ENCODE measurements around the gene IL4I1. TPM values are rescaled to one million over a fixed set of nuclear protein-coding genes. Genes with fewer than 3 reads are reported as not detected.
"Not testable (repeated sequence)": the region's sequence is repeated elsewhere in the genome, so short reads cannot be mapped to it uniquely, and the experiment has no call there.

The IL4I1 gene, protein sequence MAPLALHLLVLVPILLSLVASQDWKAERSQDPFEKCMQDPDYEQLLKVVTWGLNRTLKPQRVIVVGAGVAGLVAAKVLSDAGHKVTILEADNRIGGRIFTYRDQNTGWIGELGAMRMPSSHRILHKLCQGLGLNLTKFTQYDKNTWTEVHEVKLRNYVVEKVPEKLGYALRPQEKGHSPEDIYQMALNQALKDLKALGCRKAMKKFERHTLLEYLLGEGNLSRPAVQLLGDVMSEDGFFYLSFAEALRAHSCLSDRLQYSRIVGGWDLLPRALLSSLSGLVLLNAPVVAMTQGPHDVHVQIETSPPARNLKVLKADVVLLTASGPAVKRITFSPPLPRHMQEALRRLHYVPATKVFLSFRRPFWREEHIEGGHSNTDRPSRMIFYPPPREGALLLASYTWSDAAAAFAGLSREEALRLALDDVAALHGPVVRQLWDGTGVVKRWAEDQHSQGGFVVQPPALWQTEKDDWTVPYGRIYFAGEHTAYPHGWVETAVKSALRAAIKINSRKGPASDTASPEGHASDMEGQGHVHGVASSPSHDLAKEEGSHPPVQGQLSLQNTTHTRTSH
- total RNA-seq = 0.12 and 0.41 TPM in 2 replicates
- long read RNA-seq, partial matches to known transcripts = 1 of 1 reads
- long read RNA-seq, other reads (novel, unspliced or antisense) = 0 of 1 reads

DNA sequence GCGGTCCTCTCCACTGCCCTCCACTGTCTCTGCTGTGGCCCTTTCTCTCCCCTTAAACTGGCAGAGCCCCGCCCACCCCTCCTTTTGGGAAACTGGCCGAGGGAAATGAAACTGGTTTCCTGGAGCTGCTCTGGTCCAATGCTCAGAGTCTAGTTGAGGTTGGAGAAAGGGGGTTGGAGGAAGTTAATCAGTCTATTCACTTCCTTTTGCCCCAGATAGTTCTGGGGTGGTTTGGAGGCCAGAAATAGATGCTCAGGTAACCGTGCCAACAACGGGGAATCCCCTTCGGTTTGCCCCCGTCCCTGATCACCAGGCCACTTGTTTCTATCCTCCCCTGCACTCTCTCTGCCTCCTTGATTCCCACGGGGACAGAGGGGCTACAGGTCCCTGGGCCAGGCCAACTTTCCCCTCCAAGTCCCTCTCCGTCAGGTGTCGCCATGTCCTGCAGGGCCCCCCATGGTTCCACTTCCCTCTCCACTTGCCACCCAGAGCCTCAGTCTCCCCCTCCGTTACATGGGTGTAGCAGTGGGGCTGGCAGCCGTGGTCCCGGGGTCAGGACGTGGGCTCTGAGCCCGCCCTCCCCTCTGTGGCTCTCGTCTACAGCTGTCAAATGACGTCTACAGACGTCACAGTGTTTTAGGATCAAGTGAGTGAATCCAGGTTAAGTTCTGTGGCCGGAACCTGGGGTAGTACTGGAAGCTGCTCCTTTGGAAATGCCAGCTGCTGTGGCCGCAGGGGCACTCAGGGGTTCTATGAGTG lies at the start of gene IL4I1:
TSS of gene IL4I1 (minus strand) at position 25 of the 759 bp plus-strand sequence. CDS start 727 bp downstream, outside the sequence.
- DNase-seq (ENCODE audit: low read depth, low spot score) = no peak
- Mint-ChIP-seq H3K4me1 (peaks cover 6% of the 10 kb centered on the region), H3K9me3 (no peaks in the 10 kb centered on the region), H3K4me3 (no peak within 1 kb of the TSS), H3K27ac (ENCODE audit: unreplicated experiment) (no peak within 1 kb of the TSS), H3K36me3 (ENCODE audit: low read depth) (no peaks in the 10 kb centered on the region), H3K27me3 (ENCODE audit: low read depth) (peaks cover 15% of the 10 kb centered on the region)
- TF ChIP-seq, protein P1, sequence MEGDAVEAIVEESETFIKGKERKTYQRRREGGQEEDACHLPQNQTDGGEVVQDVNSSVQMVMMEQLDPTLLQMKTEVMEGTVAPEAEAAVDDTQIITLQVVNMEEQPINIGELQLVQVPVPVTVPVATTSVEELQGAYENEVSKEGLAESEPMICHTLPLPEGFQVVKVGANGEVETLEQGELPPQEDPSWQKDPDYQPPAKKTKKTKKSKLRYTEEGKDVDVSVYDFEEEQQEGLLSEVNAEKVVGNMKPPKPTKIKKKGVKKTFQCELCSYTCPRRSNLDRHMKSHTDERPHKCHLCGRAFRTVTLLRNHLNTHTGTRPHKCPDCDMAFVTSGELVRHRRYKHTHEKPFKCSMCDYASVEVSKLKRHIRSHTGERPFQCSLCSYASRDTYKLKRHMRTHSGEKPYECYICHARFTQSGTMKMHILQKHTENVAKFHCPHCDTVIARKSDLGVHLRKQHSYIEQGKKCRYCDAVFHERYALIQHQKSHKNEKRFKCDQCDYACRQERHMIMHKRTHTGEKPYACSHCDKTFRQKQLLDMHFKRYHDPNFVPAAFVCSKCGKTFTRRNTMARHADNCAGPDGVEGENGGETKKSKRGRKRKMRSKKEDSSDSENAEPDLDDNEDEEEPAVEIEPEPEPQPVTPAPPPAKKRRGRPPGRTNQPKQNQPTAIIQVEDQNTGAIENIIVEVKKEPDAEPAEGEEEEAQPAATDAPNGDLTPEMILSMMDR (conservative IDR thresholded peaks at IDR 0.05) = no peak

DNA sequence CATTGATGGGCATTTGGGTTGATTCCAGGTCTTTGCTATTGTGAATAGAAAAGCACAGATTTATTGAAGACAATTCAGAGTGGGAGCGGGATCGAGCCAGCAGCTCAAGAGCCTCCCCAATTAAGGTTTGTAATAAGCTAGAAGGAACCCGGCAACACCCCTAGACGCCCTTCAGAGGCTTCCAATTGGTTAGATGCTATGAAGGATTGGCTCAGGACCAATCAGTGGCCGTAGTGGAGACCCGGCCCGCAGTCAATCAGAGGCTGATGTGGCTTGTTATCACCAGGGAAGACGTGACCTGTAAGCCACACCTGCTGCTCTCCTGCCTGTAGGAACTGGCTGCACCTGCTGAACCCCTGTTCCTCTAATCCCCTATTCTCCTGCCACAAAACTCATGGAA lies 49.7 kb upstream of the IL4I1 start:
- no peaks in the 10 kb centered on the region for H3K9me3 Mint-ChIP-seq
- H3K27me3 Mint-ChIP-seq (ENCODE audit: low read depth) = peaks cover 11% of the 10 kb centered on the region
- H3K4me3 Mint-ChIP-seq = no peak overlapping the region
- no peak for DNase-seq (ENCODE audit: low read depth, low spot score)
- H3K36me3 Mint-ChIP-seq (ENCODE audit: low read depth) = no peaks in the 10 kb centered on the region
- H3K27ac Mint-ChIP-seq (ENCODE audit: unreplicated experiment) = no peak overlapping the region
- peaks cover 14% of the 10 kb centered on the region for H3K4me1 Mint-ChIP-seq
- TF ChIP-seq, protein P1 (conservative IDR thresholded peaks at IDR 0.05) = no peak

DNA sequence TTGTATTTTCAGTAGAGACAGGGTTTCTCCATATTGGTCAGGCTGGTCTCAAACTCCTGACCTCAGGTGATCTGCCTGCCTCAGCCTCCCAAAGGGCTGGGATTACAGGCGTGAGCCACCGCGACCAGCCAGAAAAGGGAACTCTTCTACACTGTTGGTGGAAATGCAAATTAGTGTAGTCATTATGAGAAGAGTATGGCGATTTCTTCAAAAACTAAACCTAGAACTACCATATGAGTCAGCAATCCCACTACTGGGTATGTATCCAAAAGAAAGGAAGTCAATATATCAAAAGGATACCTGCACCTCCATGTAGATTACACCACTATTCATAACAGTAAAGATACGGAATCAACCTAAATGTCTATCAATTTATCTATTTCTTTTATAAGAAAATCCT lies 47.9 kb upstream of the IL4I1 start:
- DNase-seq (ENCODE audit: low read depth, low spot score); H3K9me3 Mint-ChIP-seq; H3K36me3 Mint-ChIP-seq (ENCODE audit: low read depth); H3K27ac Mint-ChIP-seq (ENCODE audit: unreplicated experiment); H3K4me1 Mint-ChIP-seq; H3K4me3 Mint-ChIP-seq: not testable (repeated sequence)
- peaks cover 11% of the 10 kb centered on the region for H3K27me3 Mint-ChIP-seq (ENCODE audit: low read depth)

DNA sequence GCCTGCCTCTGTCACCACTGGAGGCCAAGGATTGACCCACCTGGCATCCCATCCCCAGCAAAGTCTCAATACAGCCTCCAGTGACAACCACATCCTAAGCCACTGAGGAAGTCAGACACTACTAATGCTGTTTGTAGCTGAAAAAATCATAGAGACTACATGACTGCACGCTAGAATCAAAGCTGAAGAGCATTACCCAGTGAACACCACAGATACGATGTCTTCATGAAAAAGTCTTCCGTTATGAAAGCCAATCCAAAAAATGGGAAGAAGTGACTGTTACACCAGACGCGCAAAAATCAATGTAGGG lies 43.8 kb upstream of the IL4I1 start:
- DNase-seq (ENCODE audit: low read depth, low spot score) = no peak
- H3K27ac Mint-ChIP-seq (ENCODE audit: unreplicated experiment) = peak overlapping the region; percentile 50
- TF ChIP-seq, protein P1 (conservative IDR thresholded peaks at IDR 0.05) = no peak

DNA sequence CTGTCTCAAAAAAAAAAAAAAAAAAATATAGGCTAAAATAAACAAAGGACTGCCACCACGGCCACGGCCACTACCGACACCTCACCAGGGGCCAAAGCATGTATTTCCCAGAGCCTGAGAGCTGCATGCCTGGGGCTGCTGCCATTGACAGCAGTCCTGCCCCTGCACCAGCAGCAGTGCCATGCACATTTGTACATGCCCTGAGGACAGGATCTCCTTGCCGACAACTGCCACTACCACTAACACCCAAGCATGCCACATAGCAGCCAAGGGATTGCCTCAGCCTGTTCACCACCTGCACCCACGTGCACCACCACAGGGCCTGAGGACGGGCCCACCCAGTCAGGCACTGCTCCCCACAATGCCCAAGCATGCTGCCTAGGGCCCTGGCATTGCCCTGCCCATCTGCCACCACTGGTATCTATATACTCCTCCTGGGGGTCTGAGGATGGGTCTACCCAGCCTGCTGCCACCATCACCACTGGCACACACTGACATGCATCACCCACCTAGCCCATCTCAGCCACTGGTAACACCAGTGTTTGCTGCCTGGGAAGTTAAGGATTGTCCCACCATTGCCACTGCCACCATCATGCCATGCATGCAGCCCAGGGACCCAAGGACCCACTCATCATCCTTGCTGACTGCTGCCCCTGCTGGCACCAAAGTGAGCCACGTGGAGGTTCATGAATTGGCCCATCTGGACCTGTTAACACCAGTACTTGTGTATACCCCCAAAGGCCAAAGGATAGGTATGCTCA lies 43.2 kb upstream of the IL4I1 start:
- Mint-ChIP-seq H3K27ac (ENCODE audit: unreplicated experiment) (peak overlapping the region; percentile 50), H3K27me3 (ENCODE audit: low read depth) (peaks cover 15% of the 10 kb centered on the region), H3K36me3 (ENCODE audit: low read depth) (no peaks in the 10 kb centered on the region), H3K4me1 (peaks cover 10% of the 10 kb centered on the region), H3K4me3 (no peak overlapping the region), H3K9me3 (no peaks in the 10 kb centered on the region)
- DNase-seq (ENCODE audit: low read depth, low spot score) = no peak
- TF ChIP-seq, protein P1 (conservative IDR thresholded peaks at IDR 0.05) = no peak

More for the DNA sequence above, 43.8 kb upstream of the IL4I1 start:
- H3K36me3 Mint-ChIP-seq (ENCODE audit: low read depth) = no peaks in the 10 kb centered on the region
- H3K9me3 Mint-ChIP-seq = no peaks in the 10 kb centered on the region
- H3K27me3 Mint-ChIP-seq (ENCODE audit: low read depth) = peaks cover 15% of the 10 kb centered on the region
- H3K4me1 Mint-ChIP-seq = peaks cover 10% of the 10 kb centered on the region
- no peak overlapping the region for H3K4me3 Mint-ChIP-seq

Data from neural crest cell (in vitro differentiated cells).